ENCODE results near the gene KEAP1. TPM values are rescaled to one million over a fixed set of nuclear protein-coding genes. Genes with fewer than 3 reads are reported as not detected.

Gene KEAP1
- total RNA-seq, 1 donor from 2014 or later, result 71.2 TPM

DNA sequence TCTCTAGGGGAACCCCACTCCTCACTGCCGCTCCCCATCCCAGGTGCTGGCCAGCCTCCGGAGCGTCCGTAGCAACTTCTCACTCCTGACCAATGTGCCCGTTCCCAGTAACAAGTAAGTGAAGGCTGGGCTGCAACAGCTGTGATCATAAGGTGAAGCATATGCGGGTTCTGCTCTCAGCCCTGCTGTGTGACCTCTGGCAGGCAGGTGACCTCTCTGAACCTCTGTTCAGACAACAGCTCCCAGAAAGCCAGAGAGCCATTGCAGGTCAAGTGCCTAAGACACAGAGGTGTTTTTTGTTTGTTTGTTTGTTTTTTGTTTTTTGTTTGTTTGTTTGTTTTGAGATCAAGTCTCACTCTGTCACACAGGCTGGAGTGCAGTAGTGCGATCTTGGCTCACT lies 54.1 kb downstream of the KEAP1 start:
- TF ChIP-seq, protein P1, sequence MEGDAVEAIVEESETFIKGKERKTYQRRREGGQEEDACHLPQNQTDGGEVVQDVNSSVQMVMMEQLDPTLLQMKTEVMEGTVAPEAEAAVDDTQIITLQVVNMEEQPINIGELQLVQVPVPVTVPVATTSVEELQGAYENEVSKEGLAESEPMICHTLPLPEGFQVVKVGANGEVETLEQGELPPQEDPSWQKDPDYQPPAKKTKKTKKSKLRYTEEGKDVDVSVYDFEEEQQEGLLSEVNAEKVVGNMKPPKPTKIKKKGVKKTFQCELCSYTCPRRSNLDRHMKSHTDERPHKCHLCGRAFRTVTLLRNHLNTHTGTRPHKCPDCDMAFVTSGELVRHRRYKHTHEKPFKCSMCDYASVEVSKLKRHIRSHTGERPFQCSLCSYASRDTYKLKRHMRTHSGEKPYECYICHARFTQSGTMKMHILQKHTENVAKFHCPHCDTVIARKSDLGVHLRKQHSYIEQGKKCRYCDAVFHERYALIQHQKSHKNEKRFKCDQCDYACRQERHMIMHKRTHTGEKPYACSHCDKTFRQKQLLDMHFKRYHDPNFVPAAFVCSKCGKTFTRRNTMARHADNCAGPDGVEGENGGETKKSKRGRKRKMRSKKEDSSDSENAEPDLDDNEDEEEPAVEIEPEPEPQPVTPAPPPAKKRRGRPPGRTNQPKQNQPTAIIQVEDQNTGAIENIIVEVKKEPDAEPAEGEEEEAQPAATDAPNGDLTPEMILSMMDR (conservative IDR thresholded peaks at IDR 0.05), result no peak
- Mint-ChIP-seq H3K27ac (no peak overlapping the region), H3K27me3 (peaks cover 19% of the 10 kb centered on the region), H3K4me1 (ENCODE audit: unreplicated experiment) (peaks cover 15% of the 10 kb centered on the region), H3K4me3 (no peak overlapping the region), H3K36me3 (no peaks in the 10 kb centered on the region), H3K9me3 (no peaks in the 10 kb centered on the region)
- DNase-seq (ENCODE audit: extremely low spot score, unreplicated experiment), result no peak

DNA sequence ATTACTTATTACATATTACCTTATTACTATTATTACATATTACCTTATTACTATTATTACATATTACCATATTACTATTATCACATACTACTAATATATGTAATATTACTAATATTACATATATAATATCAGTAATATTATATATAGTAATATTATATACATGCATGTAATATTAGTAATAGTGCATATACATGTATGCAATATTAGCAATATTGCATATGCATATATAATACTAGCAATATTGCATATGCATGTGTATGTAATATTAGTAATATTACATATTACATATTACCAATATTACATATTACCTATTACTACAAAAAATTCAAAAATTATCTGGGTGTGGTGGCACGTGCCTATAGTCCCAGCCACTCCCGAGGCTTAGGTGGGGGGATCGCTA lies 60.5 kb downstream of the KEAP1 start:
- Mint-ChIP-seq H3K4me1 (ENCODE audit: unreplicated experiment) (no peaks in the 10 kb centered on the region), H3K27ac (no peak overlapping the region), H3K36me3 (no peaks in the 10 kb centered on the region), H3K9me3 (no peaks in the 10 kb centered on the region), H3K4me3 (no peak overlapping the region), H3K27me3 (peaks cover 14% of the 10 kb centered on the region)
- TF ChIP-seq, protein P1 (conservative IDR thresholded peaks at IDR 0.05), result no peak
- DNase-seq (ENCODE audit: extremely low spot score, unreplicated experiment), result no peak

DNA sequence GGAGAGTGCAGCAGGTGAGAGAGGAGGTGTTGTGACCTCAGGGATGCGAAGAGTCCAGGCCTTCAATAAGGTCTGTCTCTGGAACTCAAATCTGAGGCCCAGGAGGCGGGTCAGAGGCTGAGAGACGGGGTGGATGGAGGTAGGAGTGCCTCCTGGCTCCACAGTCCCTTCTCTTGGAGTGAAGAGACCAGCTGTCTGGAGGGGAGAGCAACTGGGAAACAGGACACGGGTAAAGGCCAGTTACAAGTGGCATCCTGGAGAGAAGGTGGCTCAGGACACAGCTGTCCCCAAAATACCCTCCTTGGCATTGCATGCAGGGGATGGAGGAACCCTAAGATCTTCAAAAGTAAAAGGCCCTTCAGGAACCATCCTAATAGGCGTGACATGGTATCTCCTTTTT lies 63.6 kb downstream of the KEAP1 start:
- H3K9me3 Mint-ChIP-seq, result no peaks in the 10 kb centered on the region
- TF ChIP-seq, protein P1 (conservative IDR thresholded peaks at IDR 0.05), result no peak
- H3K27me3 Mint-ChIP-seq, result peaks cover 24% of the 10 kb centered on the region
- no peak overlapping the region for H3K4me3 Mint-ChIP-seq
- H3K4me1 Mint-ChIP-seq (ENCODE audit: unreplicated experiment), result no peaks in the 10 kb centered on the region
- no peak overlapping the region for H3K27ac Mint-ChIP-seq
- no peaks in the 10 kb centered on the region for H3K36me3 Mint-ChIP-seq
- DNase-seq (ENCODE audit: extremely low spot score, unreplicated experiment), result no peak

Small RNA genes within 50 kb of the gene (microRNA-seq; reads per million reads assigned to microRNA genes)
- gene MIR1238, result not detected

Other genes with a start within 250 kb of the KEAP1 start
- gene ICAM1, start 232.2 kb downstream of the KEAP1 start, total RNA-seq (ENCODE audit: low replicate concordance), result 3.3 and 3.6 TPM in 2 replicates
- 2.8 and 5.3 TPM in 2 replicates for gene ICAM4, start 216.4 kb downstream of the KEAP1 start, total RNA-seq (ENCODE audit: low replicate concordance)
- 2.3 and 3.8 TPM in 2 replicates for gene ICAM5, start 213.4 kb downstream of the KEAP1 start, total RNA-seq (ENCODE audit: low replicate concordance)
- gene ZGLP1, start 193.5 kb downstream of the KEAP1 start, total RNA-seq (ENCODE audit: low replicate concordance), result 5.5 and 17.0 TPM in 2 replicates
- 18.8 and 23.3 TPM in 2 replicates for gene FDX2, start 187.3 kb downstream of the KEAP1 start, total RNA-seq (ENCODE audit: low replicate concordance)
- gene RAVER1, start 169.8 kb downstream of the KEAP1 start, total RNA-seq (ENCODE audit: low replicate concordance), result 42.5 and 48.4 TPM in 2 replicates
- 5.8 and 8.2 TPM in 2 replicates for gene ICAM3, start 163.7 kb downstream of the KEAP1 start, total RNA-seq (ENCODE audit: low replicate concordance)
- gene TYK2, start 122.8 kb downstream of the KEAP1 start, total RNA-seq (ENCODE audit: low replicate concordance), result 96.6 and 131 TPM in 2 replicates
- 125 and 126 TPM in 2 replicates for gene CDC37, start 99.8 kb downstream of the KEAP1 start, total RNA-seq (ENCODE audit: low replicate concordance)
- 0.90 and 1.6 TPM in 2 replicates for gene PDE4A, start 82.8 kb downstream of the KEAP1 start, total RNA-seq (ENCODE audit: low replicate concordance)
- 0.21 and 1.1 TPM in 2 replicates for gene S1PR5, start 14.1 kb upstream of the KEAP1 start, total RNA-seq (ENCODE audit: low replicate concordance)
- 35.8 and 44.6 TPM in 2 replicates for gene ATG4D, start 40.5 kb upstream of the KEAP1 start, total RNA-seq (ENCODE audit: low replicate concordance)
- 19.0 and 34.4 TPM in 2 replicates for gene KRI1, start 62.7 kb upstream of the KEAP1 start, total RNA-seq (ENCODE audit: low replicate concordance)
- gene CDKN2D, start 65.6 kb upstream of the KEAP1 start, total RNA-seq (ENCODE audit: low replicate concordance), result 4.8 and 6.5 TPM in 2 replicates
- gene AP1M2, start 84.0 kb upstream of the KEAP1 start, total RNA-seq (ENCODE audit: low replicate concordance), result 45.2 and 104 TPM in 2 replicates
- gene SLC44A2, start 122.2 kb upstream of the KEAP1 start, total RNA-seq (ENCODE audit: low replicate concordance), result 148 and 227 TPM in 2 replicates
- gene ILF3, start 151.0 kb upstream of the KEAP1 start, total RNA-seq (ENCODE audit: low replicate concordance), result 297 and 524 TPM in 2 replicates
- gene QTRT1, start 198.1 kb upstream of the KEAP1 start, total RNA-seq (ENCODE audit: low replicate concordance), result 39.2 and 67.7 TPM in 2 replicates
- 119 and 123 TPM in 2 replicates for gene DNM2, start 214.7 kb upstream of the KEAP1 start, total RNA-seq (ENCODE audit: low replicate concordance)